SK-N-MC (cell line): ENCODE data around the gene PAFAH2.

Experiments
- EZH2 ChIP-seq: fragments of 200-600 bp; sonication (generic); IDR thresholded peaks from one replicate; pipeline ENCODE4 v1.6.1; 2017; ENCODE audit warnings: antibody characterized with exemption
- FOXP2 ChIP-seq: optimal IDR thresholded peaks from 2 replicates; pipeline ENCODE3; 2011; ENCODE audit warnings: mild to moderate bottlenecking, moderate library complexity; ENCODE audit not compliant: insufficient read depth; ENCODE audit errors: extremely low read length, control extremely low read depth
- POLR2AphosphoS5 ChIP-seq: IDR thresholded peaks from 2 replicates; pipeline ENCODE4 v1.6.1; 2012; ENCODE audit warnings: mild to moderate bottlenecking, low read depth, low read length, borderline replicate concordance

DNA sequence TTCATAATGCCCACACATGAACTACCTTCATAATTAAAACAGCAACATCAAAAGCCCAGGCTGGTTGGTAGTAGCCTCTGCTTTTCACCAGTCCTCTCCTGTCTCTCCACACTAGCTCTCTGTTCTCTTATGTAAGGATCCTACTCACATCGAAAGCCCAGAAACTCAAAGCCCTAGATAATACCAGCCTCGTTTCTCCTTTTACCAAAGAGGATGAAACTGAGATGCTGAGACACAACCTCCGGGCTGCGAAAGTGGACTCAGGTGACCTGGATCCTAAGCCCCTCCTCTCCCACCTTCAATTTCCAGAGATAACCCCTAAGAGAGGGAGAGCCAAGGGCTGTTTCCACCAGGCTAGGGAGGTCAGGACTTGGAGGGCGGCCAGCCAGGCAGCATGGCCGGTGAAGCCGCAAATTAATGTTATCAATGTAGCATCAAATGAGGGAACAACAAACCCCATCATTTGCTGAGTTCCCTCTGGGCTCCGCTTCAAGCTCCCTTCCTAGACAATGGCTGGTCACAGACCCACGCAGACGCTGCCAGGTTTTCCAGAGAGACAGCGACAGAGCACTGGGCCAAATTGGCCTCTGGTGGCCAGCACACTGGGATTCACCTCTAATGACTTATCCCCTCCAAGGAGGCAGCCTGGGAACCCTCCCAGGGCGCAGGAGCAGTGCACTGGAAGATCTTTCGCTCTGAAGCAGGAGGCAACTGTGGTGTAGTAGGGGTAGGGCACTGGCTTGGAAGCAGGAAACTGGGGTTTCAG is 70.9 kb downstream of the PAFAH2 start:
- TF ChIP-seq EZH2 (no peak), POLR2AphosphoS5 (no peak), FOXP2 (no peak)
